T47D (cell line): ENCODE data around the gene ASAP2.

Experiments used
- DNase-seq, 2 experiments: peaks; one replicate each; pipeline versions ENCODE4 v3.0.0 to v3.0.0-alpha.2; 2011 to 2012; ENCODE audit warnings: low read depth in 1 of 2, low spot score in 1 of 2
- JUND ChIP-seq: IDR thresholded peaks from 2 replicates; pipeline ENCODE4 v1.6.1; 2012; ENCODE audit warnings: low read depth
- in situ Hi-C: cut with HindIII; loops from 2 replicates; pipeline ENCODE4 v1.10.0; 2016; ENCODE audit warnings: low sequenced_read_pairs, low pct_unique_long_range_greater_than_20kb

ASAP2 gene

GRCh38 chr2:9169349-9170107 is 37.1 kb upstream of the ASAP2 start:
- in situ Hi-C loops: no loop called here
- TF ChIP-seq JUND: no peak
- DNase-seq: no peak

GRCh38 chr2:9170458-9171130 is 36.0 kb upstream of the ASAP2 start:
- in situ Hi-C loops: no loop called here
- DNase-seq: peak in 1 of 2 experiments; percentile 34
- no peak for TF ChIP-seq JUND

GRCh38 chr2:9174771-9175437 is 31.7 kb upstream of the ASAP2 start:
- in situ Hi-C loops: no loop called here
- DNase-seq: no peak
- no peak for TF ChIP-seq JUND

- no peak for TF ChIP-seq JUND
- DNase-seq: peak in 1 of 2 experiments; percentile 39
- in situ Hi-C loops: no loop called here
Observed at GRCh38 chr2:9178110-9178903, 28.3 kb upstream of the ASAP2 start.

GRCh38 chr2:9178904-9179571 is 27.6 kb upstream of the ASAP2 start:
- TF ChIP-seq JUND: no peak
- no peak for DNase-seq
- in situ Hi-C loops: no loop called here

- in situ Hi-C loops: no loop called here
- TF ChIP-seq JUND: no peak
- no peak for DNase-seq
Observed at GRCh38 chr2:9179572-9180201, 26.9 kb upstream of the ASAP2 start.

GRCh38 chr2:9184361-9184760 is 22.3 kb upstream of the ASAP2 start:
- in situ Hi-C loops: no loop called here
- no peak for DNase-seq
- no peak for TF ChIP-seq JUND

GRCh38 chr2:9187620-9188214 is 18.9 kb upstream of the ASAP2 start:
- no peak for TF ChIP-seq JUND
- no peak for DNase-seq
- in situ Hi-C loops: no loop called here

- no peak for DNase-seq
- no peak for TF ChIP-seq JUND
- in situ Hi-C loops: no loop called here
Observed at GRCh38 chr2:9188823-9189222, 17.8 kb upstream of the ASAP2 start.

- DNase-seq: no peak
- no peak for TF ChIP-seq JUND
- in situ Hi-C loops: no loop called here
Observed at GRCh38 chr2:9189901-9190300, 16.7 kb upstream of the ASAP2 start.

- in situ Hi-C loops: no loop called here
- no peak for DNase-seq
- TF ChIP-seq JUND: no peak
Observed at GRCh38 chr2:9191041-9191481, 15.6 kb upstream of the ASAP2 start.
